ENCODE measurements around the gene AKAP11. TPM values are rescaled to one million over a fixed set of nuclear protein-coding genes. Genes with fewer than 3 reads are reported as not detected.

The AKAP11 gene
- polyA plus RNA-seq, 3 donors = 1.2 to 6.8 (median 1.7) TPM

DNA sequence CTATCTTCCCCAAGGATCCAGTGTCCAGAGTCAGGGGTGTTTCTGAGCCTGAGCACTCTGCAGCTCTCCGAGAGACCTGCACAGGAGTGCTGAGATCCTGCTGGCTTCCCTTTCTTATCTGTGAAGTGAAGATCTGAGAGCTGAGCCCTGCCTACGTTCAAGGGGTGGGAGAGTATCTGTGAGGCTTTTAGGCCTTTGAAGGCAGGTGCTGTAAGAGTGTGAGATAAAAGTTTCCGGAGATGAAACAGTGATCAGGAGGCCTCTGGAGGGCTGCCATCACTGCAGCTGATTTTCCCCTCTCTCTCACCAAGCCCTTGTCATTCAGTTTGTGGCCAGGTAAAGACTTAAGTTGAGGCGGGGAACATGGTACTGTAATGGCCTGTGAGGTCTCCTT lies 83.1 kb downstream of the AKAP11 start:
- Mint-ChIP-seq H3K27ac (no peak overlapping the region), H3K36me3 (no peaks in the 10 kb centered on the region), H3K4me1 (no peaks in the 10 kb centered on the region), H3K9me3 (peaks cover 0 to 4% (median 0%) of the 10 kb centered on the region in 7 donors), H3K27me3 (ENCODE audit: low read depth in 3 of 3) (peaks cover 1 to 4% (median 4%) of the 10 kb centered on the region in 3 donors), H3K4me3 (peak overlapping the region in 1 of 2 donors; percentile 6)
- no peak overlapping the region for H3K27ac ChIP-seq (ENCODE audit: low read depth in 1 of 2, low read length in 2 of 2)
- no peak for DNase-seq
- no peak overlapping the region for H3K4me3 ChIP-seq (replicated peaks in 1 of 3; ENCODE audit: low read depth in 2 of 3, low read length in 3 of 3)
- H3K27me3 ChIP-seq (ENCODE audit: control insufficient read depth in 2 of 2, insufficient read depth in 2 of 2, low read length in 2 of 2) = no peaks in the 10 kb centered on the region
- intact Hi-C loops (cut with micrococcal nuclease) = no loop called here
- no peaks in the 10 kb centered on the region for H3K9me3 ChIP-seq (replicated peaks in 1 of 2; ENCODE audit: control insufficient read depth in 1 of 2, insufficient read depth in 1 of 2, low read length in 2 of 2)
- WGBS (ENCODE audit: insufficient coverage) = 80% methylated on average over 1 of the region's 4 CpGs
- TF ChIP-seq, protein P1, sequence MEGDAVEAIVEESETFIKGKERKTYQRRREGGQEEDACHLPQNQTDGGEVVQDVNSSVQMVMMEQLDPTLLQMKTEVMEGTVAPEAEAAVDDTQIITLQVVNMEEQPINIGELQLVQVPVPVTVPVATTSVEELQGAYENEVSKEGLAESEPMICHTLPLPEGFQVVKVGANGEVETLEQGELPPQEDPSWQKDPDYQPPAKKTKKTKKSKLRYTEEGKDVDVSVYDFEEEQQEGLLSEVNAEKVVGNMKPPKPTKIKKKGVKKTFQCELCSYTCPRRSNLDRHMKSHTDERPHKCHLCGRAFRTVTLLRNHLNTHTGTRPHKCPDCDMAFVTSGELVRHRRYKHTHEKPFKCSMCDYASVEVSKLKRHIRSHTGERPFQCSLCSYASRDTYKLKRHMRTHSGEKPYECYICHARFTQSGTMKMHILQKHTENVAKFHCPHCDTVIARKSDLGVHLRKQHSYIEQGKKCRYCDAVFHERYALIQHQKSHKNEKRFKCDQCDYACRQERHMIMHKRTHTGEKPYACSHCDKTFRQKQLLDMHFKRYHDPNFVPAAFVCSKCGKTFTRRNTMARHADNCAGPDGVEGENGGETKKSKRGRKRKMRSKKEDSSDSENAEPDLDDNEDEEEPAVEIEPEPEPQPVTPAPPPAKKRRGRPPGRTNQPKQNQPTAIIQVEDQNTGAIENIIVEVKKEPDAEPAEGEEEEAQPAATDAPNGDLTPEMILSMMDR (IDR thresholded peaks at IDR 0.05) = no peak
- no peaks in the 10 kb centered on the region for H3K79me2 ChIP-seq (ENCODE audit: insufficient read depth, low read length)
- H3K4me1 ChIP-seq (ENCODE audit: control insufficient read depth in 1 of 2, insufficient read depth in 2 of 2, low read length in 2 of 2) = no peaks in the 10 kb centered on the region
- H4K20me1 ChIP-seq (ENCODE audit: insufficient read depth, low read length) = no peaks in the 10 kb centered on the region
- H3K36me3 ChIP-seq (replicated peaks in 1 of 2; ENCODE audit: control insufficient read depth in 1 of 2, insufficient read depth in 2 of 2, low read length in 2 of 2) = no peaks in the 10 kb centered on the region
- H3K9ac ChIP-seq (ENCODE audit: insufficient read depth, low read length, poor library complexity, severe bottlenecking) = no peak overlapping the region
- H3K4me2 ChIP-seq (replicated peaks; ENCODE audit: extremely low read depth, low read length, poor library complexity, severe bottlenecking) = no peak overlapping the region
- no peak overlapping the region for H2AFZ ChIP-seq (ENCODE audit: insufficient read depth, low read depth, low read length, poor library complexity, severe bottlenecking)

DNA sequence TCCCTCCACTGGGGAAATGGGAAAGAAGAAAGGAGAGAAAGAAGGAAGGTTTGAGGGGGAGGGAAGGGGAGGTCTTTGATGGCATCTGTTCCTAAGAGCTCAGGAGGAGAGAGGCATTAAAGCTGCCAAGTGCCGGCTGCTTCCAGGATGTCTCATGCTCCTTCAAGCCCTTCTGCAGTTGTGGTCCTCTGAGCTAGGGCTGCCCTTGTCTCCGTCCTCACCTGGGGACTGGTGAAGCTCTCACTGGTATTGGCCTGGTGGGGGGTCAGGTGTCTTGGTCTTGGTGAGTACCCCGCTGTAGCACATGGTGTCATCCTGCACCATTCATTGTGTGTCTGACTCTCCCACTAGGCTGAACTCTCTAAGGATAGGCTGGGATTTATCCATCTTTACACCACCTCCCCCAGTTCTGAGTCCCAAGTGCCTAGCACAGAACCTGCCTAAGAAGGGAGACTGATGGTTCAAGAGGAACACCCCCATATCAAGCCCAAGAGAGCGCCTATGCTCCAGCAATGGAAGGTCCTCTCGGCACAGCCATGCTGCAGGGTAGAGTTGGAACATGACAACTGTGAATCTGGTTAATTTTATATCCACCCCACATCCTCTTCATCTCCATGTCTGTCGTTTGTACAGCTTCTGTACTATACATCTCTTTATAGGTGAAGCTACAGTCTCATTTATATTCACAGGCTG lies 83.7 kb downstream of the AKAP11 start:
- 95% methylated on average over 3 of the region's 6 CpGs for WGBS (ENCODE audit: insufficient coverage)
- no peak overlapping the region for H3K4me3 Mint-ChIP-seq
- no peak overlapping the region for H2AFZ ChIP-seq (ENCODE audit: insufficient read depth, low read depth, low read length, poor library complexity, severe bottlenecking)
- no peak overlapping the region for H3K27ac Mint-ChIP-seq
- no peaks in the 10 kb centered on the region for H4K20me1 ChIP-seq (ENCODE audit: insufficient read depth, low read length)
- DNase-seq = no peak
- no peak overlapping the region for H3K4me3 ChIP-seq (replicated peaks in 1 of 3; ENCODE audit: low read depth in 2 of 3, low read length in 3 of 3)
- H3K36me3 ChIP-seq (replicated peaks in 1 of 2; ENCODE audit: control insufficient read depth in 1 of 2, insufficient read depth in 2 of 2, low read length in 2 of 2) = no peaks in the 10 kb centered on the region
- H3K9me3 ChIP-seq (replicated peaks in 1 of 2; ENCODE audit: control insufficient read depth in 1 of 2, insufficient read depth in 1 of 2, low read length in 2 of 2) = no peaks in the 10 kb centered on the region
- no peaks in the 10 kb centered on the region for H3K4me1 ChIP-seq (ENCODE audit: control insufficient read depth in 1 of 2, insufficient read depth in 2 of 2, low read length in 2 of 2)
- H3K4me2 ChIP-seq (replicated peaks; ENCODE audit: extremely low read depth, low read length, poor library complexity, severe bottlenecking) = no peak overlapping the region
- H3K79me2 ChIP-seq (ENCODE audit: insufficient read depth, low read length) = no peaks in the 10 kb centered on the region
- peaks cover 1 to 4% (median 4%) of the 10 kb centered on the region in 3 donors for H3K27me3 Mint-ChIP-seq (ENCODE audit: low read depth in 3 of 3)
- no peaks in the 10 kb centered on the region for H3K27me3 ChIP-seq (ENCODE audit: control insufficient read depth in 2 of 2, insufficient read depth in 2 of 2, low read length in 2 of 2)
- intact Hi-C loops (cut with micrococcal nuclease) = no loop called here
- H3K4me1 Mint-ChIP-seq = no peaks in the 10 kb centered on the region
- no peak overlapping the region for H3K27ac ChIP-seq (ENCODE audit: low read depth in 1 of 2, low read length in 2 of 2)
- TF ChIP-seq, protein P1 (IDR thresholded peaks at IDR 0.05) = no peak
- H3K9ac ChIP-seq (ENCODE audit: insufficient read depth, low read length, poor library complexity, severe bottlenecking) = no peak overlapping the region
- no peaks in the 10 kb centered on the region for H3K36me3 Mint-ChIP-seq
- H3K9me3 Mint-ChIP-seq = peaks cover 0 to 4% (median 0%) of the 10 kb centered on the region in 7 donors
